Body of pancreas (tissue), 4 donors: Measurements from ENCODE around the gene JUN. TPM values are rescaled to one million over a fixed set of nuclear protein-coding genes. Genes with fewer than 3 reads are reported as not detected.

Experiments
- ATAC-seq: fragments of 150-250 bp; one replicate; pipeline ENCODE4 v1.9.1; 2016
- DNase-seq, 4 donors: peaks; one replicate each; pipeline ENCODE4 v3.0.0-alpha.2; 2019
- H3K27ac ChIP-seq, 4 donors: fragments of 200-600 bp; sonication (generic); 1 replicate in 3 of 4; 2 replicates in 1 of 4; pipeline versions ENCODE4 v1.5.1 to v1.6.1; 2016 to 2019; ENCODE audit warnings: mild to moderate bottlenecking in 1 of 4, mixed read lengths in 1 of 4, moderate library complexity in 1 of 4
- H3K27me3 ChIP-seq, 2 donors: fragments of 200-600 bp; sonication (generic); one replicate each; pipeline ENCODE4 v1.6.0; 2016; ENCODE audit warnings: mild to moderate bottlenecking in 1 of 2
- H3K36me3 ChIP-seq, 2 donors: fragments of 200-600 bp; sonication (generic); replicated peaks in 1 of 2; 2 replicates each; pipeline ENCODE4 v1.5.1; 2016; ENCODE audit warnings: low read depth in 2 of 2; ENCODE audit not compliant: insufficient read depth in 1 of 2
- H3K4me1 ChIP-seq: fragments of 200-600 bp; sonication (generic); one replicate; pipeline ENCODE4 v1.6.0; 2016
- H3K4me3 ChIP-seq, 2 donors: fragments of 200-600 bp; sonication (generic); 1 replicate in 1 of 2; 2 replicates in 1 of 2; pipeline ENCODE4 v1.5.1; 2016 to 2019
- H3K9me3 ChIP-seq, 3 donors: fragments of 200-600 bp; sonication (generic); 1 replicate in 2 of 3; 2 replicates in 1 of 3; pipeline ENCODE4 v1.5.1; 2016
- POLR2A ChIP-seq, 3 donors: fragments of 450-650 bp; IDR thresholded peaks; one replicate each; pipeline ENCODE4 v1.6.1; 2016; ENCODE audit warnings: antibody characterized with exemption in 3 of 3, mild to moderate bottlenecking in 2 of 3
- WGBS, 2 donors: methylation state at CpG; one replicate each; pipeline ENCODE4 v1.1.5; 2017; 5-methylcytosine and 5-hydroxymethylcytosine counted together
- intact Hi-C: fragments of 100-400 bp; cut with DNase I; formaldehyde crosslinking; loops from one replicate; pipeline ENCODE4 v1.15.1; 2023
- total RNA-seq, 2 donors: library from RNA; depleted of rRNA; stranded (reverse); fragments of >200 nt; gene quantifications; one replicate each; pipeline ENCODE4 v1.1.0, GENCODE V29; 2016
- TF ChIP-seq, protein P1 (sequence below), 7 experiments: fragments of 450-650 bp in 4 of 7; fragments of 200-600 bp in 3 of 7; sonication (generic) in 3 of 7; IDR thresholded peaks; one replicate each; pipeline ENCODE4 v1.5.1; 2016 to 2019; ENCODE audit warnings: antibody characterized with exemption in 7 of 7

Gene JUN
- total RNA-seq, 2 donors from 2014 or later, result 320 to 712 TPM

DNA sequence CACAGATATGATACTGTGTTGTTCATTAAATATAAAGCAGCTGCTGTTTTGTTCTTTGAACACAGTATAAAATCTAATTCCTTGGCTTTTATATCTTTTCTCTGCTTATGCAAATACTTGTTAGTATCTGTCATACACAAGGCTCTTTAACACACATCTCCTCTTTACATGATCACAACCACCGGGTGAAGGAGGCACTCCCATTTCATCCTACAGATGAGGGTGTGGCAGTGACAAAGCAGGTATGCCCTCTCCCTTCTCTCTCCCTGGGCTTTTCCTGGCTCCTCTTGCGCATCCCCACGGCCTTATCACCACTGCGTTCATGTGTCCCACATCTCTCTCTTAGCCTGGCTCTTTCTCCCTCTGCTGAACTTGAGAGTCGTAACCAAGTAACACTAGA lies 38.2 kb downstream of the JUN start:
- ATAC-seq (no peak), DNase-seq (no peak)
- Histone ChIP-seq H3K36me3 (no peaks in the 10 kb centered on the region), H3K4me3 (no peak overlapping the region), H3K27ac (no peak overlapping the region), H3K27me3 (no peaks in the 10 kb centered on the region), H3K4me1 (no peaks in the 10 kb centered on the region), H3K9me3 (no peaks in the 10 kb centered on the region)
- 62 to 63% methylated on average over 5 of the region's 5 CpGs for WGBS, 2 donors
- intact Hi-C loops, result loop anchor here (10.0 kb wide), 1 partner anchor 959 kb away; no protein-coding TSS in a partner anchor
- TF ChIP-seq POLR2A (IDR thresholded peaks at IDR 0.05), result no peak

DNA sequence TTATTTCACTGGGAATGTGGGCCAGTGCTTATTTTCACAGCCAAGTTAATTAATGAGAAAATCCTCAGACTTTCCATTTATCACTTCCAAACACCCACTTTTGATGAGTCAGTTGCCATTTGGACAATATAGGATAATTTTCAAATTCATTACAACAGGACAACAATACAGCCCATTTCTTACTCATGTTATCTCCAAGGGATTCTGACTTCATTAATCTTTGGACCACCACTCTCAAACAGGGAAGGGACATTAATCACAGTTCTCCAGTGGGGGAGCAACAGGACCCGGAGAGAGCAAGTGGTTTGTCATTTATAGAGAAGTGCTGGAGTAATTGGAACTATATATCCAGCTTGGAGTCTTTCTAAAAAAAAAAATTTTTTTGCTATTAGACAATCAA lies 38.7 kb downstream of the JUN start:
- H3K27me3 ChIP-seq, result no peaks in the 10 kb centered on the region
- no peaks in the 10 kb centered on the region for H3K36me3 ChIP-seq
- ATAC-seq, result no peak
- DNase-seq, result no peak
- no peak overlapping the region for H3K27ac ChIP-seq
- H3K4me1 ChIP-seq, result no peaks in the 10 kb centered on the region
- WGBS, 2 donors, result 52 to 55% methylated on average over 1 of the region's 1 CpG
- H3K9me3 ChIP-seq, result no peaks in the 10 kb centered on the region
- TF ChIP-seq, protein P1, sequence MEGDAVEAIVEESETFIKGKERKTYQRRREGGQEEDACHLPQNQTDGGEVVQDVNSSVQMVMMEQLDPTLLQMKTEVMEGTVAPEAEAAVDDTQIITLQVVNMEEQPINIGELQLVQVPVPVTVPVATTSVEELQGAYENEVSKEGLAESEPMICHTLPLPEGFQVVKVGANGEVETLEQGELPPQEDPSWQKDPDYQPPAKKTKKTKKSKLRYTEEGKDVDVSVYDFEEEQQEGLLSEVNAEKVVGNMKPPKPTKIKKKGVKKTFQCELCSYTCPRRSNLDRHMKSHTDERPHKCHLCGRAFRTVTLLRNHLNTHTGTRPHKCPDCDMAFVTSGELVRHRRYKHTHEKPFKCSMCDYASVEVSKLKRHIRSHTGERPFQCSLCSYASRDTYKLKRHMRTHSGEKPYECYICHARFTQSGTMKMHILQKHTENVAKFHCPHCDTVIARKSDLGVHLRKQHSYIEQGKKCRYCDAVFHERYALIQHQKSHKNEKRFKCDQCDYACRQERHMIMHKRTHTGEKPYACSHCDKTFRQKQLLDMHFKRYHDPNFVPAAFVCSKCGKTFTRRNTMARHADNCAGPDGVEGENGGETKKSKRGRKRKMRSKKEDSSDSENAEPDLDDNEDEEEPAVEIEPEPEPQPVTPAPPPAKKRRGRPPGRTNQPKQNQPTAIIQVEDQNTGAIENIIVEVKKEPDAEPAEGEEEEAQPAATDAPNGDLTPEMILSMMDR (IDR thresholded peaks at IDR 0.05), result no peak
- TF ChIP-seq POLR2A (IDR thresholded peaks at IDR 0.05), result no peak
- intact Hi-C loops, result loop anchor here (10.0 kb wide), 1 partner anchor 960 kb away; no protein-coding TSS in a partner anchor
- no peak overlapping the region for H3K4me3 ChIP-seq

DNA sequence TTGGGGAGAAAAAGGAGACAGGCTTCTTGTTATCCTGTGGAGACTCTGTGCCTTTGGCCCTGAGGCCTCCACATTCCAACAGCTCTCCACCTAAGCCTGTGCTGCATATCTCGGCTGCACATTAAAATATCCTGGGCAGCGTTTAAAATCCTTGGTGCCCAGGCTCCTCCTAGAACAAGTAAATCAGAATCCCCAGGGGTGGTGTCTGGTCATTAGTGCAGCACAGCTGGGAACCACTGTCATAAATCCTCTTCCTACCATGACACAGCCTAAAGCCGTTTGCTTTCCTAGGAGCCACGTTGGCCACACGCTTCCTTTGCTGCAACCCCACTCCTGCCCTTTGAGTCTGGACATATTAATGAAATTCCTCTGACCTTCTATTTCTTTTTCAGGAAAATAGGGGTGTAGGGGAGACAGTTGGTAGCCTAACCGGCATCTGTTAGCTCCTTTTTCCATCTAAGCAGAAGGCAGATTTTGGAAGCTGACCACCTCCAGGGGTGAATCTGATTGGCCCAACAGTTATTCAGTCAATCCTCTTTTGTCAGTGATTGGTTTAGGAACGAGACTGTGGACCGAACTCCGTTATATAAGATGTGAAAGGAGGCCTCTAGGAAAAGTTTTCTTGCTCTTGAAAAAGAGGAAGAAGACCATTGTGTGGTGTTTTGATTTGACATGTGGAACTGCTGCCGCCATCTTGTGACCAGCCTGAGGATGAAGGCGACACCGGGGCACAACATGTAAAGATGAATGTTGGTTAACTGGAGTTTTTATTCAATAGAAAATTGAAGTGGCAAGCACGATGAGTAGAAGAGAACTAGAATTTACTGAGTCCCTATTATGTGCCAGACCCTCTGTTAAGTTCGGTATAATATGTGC lies 41.9 kb downstream of the JUN start:
- no peak overlapping the region for H3K4me3 ChIP-seq
- H3K27ac ChIP-seq, result no peak overlapping the region
- no peaks in the 10 kb centered on the region for H3K27me3 ChIP-seq
- H3K9me3 ChIP-seq, result no peaks in the 10 kb centered on the region
- no peak for ATAC-seq
- WGBS, 2 donors, result 88 to 90% methylated on average over 14 of the region's 14 CpGs
- no peak for DNase-seq
- TF ChIP-seq POLR2A (IDR thresholded peaks at IDR 0.05), result no peak
- TF ChIP-seq, protein P1 (IDR thresholded peaks at IDR 0.05), result no peak
- H3K4me1 ChIP-seq, result no peaks in the 10 kb centered on the region
- no peaks in the 10 kb centered on the region for H3K36me3 ChIP-seq
- intact Hi-C loops, result loop anchor here (5.0 to 10.0 kb wide), 2 partner anchors 963 to 1010 kb away; no protein-coding TSS in a partner anchor

DNA sequence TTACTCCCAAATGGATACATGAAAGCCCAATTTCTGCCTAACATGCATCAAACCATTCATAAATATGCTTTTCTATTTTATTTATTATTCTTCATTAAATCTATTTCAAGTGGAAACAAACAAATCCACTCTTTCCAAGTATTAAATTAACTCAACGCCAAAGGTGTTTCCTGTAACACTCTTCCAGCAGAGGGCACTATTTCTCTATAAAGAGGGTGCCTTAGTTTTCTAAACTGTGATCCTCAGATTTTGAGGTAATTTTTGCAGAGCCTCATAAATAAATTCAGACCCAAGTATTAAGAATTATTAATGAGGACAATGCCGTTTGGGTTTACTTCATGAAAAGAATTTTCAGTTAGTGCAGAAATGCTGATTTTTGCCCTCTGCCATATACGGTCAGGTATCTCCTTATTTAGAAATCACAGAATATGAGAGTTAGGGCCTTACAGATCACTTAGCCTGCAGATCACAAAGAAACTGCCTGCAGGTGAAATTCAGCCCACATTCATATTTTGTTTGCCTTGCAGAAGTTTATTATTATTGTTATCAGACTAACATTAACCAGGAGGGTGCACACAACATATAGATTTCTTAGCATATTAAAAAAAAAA lies 43.9 kb downstream of the JUN start:
- Histone ChIP-seq H3K4me1 (no peaks in the 10 kb centered on the region), H3K36me3 (no peaks in the 10 kb centered on the region), H3K27ac (no peak overlapping the region), H3K27me3 (no peaks in the 10 kb centered on the region), H3K9me3 (no peaks in the 10 kb centered on the region), H3K4me3 (no peak overlapping the region)
- intact Hi-C loops, result loop anchor here (5.0 to 10.0 kb wide), 2 partner anchors 965 to 1012 kb away; no protein-coding TSS in a partner anchor
- TF ChIP-seq POLR2A (IDR thresholded peaks at IDR 0.05), result no peak
- TF ChIP-seq, protein P1 (IDR thresholded peaks at IDR 0.05), result peak; percentile 50 to 95 (median 87)
- 23 to 26% methylated on average over 3 of the region's 3 CpGs for WGBS, 2 donors
- ATAC-seq (peak; percentile 65), DNase-seq (peak in 2 of 4 donors; percentile 32 to 44)

DNA sequence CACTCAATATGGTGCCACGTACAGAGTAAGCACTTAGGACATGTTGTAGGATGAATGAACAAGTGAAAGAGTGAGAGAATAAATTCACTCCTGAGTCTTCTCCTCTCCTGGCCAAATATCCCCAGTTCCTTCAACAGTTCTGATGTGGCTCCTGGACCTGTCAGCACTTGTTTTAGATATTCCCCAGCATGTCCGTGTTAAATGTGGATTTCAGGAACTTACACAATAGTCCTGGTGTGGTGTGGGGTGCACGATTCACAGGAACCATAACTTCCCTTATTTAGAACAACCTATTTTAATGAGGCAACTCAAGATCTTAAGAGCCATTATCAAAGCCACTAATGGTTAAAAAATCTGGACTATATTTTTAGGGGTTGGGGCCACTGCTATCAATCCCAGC lies 45.0 kb downstream of the JUN start:
- DNase-seq (peak in 1 of 4 donors; percentile 27), ATAC-seq (no peak)
- no peaks in the 10 kb centered on the region for H3K27me3 ChIP-seq
- intact Hi-C loops, result no loop called here
- no peaks in the 10 kb centered on the region for H3K36me3 ChIP-seq
- no peak for TF ChIP-seq POLR2A (IDR thresholded peaks at IDR 0.05)
- TF ChIP-seq, protein P1 (IDR thresholded peaks at IDR 0.05), result no peak
- WGBS, 2 donors, result 47 to 61% methylated on average over 3 of the region's 3 CpGs
- H3K4me3 ChIP-seq, result no peak overlapping the region
- H3K9me3 ChIP-seq, result no peaks in the 10 kb centered on the region
- no peak overlapping the region for H3K27ac ChIP-seq
- H3K4me1 ChIP-seq, result no peaks in the 10 kb centered on the region
